GM21717 (cell line): ENCODE data around the gene NECTIN4.
"Not testable (repeated sequence)": the region's sequence is repeated elsewhere in the genome, so short reads cannot be mapped to it uniquely, and the experiment has no call there.

ENCODE experiments used
- ATAC-seq: cut with Tn5 transposase; IDR thresholded peaks from one replicate; pipeline ENCODE4 v1.9.1; 2021; ENCODE audit warnings: mild to moderate bottlenecking, moderate library complexity; ENCODE audit not compliant: unreplicated experiment

The NECTIN4 gene

GRCh38 chr1:161082996-161083747 lies 6.2 kb downstream of the NECTIN4 start:
- no peak for ATAC-seq

GRCh38 chr1:161082483-161082882 lies 6.9 kb downstream of the NECTIN4 start:
- no peak for ATAC-seq

- ATAC-seq, result no peak
These were observed 7.8 kb downstream of the NECTIN4 start for GRCh38 chr1:161081519-161081918.

GRCh38 chr1:161080441-161081405 lies 8.6 kb downstream of the NECTIN4 start:
- ATAC-seq, result no peak

DNA sequence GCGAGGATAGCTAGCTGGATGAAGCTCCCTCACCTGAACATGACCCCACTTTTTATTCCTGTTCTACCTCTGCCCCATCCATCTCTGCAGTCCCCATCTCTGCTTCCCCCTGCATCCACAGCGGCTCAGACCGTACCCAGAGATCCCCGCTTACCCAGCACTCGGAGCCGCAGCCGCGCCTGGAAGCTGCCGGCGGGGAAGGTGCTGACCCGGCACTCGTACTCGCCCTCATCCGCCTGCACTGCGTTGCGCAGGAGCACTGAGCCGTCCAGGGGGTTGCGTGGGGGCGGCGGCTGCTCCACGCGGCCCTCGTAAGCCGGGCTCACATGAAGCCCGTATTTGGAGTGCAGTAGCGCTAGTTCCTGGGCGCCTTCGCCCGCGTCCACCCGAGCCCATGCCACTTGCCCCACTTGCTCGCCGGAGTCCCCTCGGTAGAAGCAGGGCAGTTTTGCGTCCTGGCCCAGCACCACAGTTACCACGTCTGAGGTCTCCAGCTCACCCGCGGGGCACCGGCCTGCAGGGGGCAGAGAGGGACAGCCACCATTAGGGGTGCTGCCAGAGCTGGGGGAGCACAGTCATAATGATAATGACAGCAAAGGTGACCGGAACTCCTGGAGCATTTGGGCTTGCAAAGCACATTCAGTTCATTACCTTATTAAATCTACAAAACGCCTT lies 9.8 kb downstream of the NECTIN4 start:
- ATAC-seq, result no peak

DNA sequence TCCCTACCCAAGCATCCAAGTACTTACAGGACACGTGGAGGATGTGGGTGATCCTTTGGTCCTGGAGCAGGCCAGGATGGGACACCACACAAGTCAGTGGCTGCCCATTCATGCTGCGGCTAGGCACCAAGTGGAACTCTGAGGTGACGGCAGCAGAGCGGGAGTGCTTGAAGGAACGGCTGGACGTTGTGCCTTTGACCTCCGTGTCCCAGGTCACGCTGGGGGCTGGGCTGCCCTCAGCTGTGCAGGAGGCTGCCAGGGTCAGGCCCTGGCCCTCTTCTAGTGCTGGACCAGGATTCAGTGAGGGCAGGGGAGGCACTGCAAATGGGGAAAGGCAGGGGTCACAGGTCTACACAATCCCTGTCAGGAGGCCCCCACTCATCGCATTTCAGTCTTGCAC lies 11.9 kb downstream of the NECTIN4 start:
- no peak for ATAC-seq

GRCh38 chr1:161076410-161076809 lies 12.9 kb downstream of the NECTIN4 start:
- ATAC-seq, result no peak

DNA sequence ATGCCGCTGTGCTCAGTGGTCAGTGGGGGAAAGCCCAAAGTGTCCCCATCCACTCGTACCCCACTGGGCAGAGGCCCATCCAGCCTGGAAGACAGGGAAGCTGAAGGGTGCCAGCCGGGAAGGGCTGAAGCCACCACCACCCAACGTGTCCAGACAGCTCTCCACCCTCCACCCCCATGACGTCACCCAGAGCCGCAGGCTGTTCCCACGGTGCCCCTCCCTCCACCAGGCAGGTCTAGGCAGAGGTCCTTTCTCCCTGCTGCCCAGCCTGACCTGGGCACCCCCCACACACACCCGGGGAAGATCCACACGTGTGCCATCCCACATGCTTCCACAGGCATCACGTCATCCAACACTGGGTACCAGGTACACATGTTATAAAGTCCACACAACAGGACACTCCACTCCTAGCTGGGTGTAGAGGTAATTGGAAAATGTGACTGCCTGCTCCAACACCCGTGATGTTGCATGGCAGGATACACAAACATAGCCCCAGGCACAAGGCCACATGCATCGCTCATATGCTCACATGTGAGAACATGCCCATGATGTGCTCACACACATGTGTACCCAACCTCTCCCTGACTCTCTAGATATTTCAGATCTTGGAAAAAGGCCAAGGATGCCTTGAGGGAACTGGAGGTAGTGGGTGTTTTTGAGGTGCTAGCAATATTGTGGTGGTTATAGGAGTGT lies 14.5 kb downstream of the NECTIN4 start:
- ATAC-seq, result no peak

DNA sequence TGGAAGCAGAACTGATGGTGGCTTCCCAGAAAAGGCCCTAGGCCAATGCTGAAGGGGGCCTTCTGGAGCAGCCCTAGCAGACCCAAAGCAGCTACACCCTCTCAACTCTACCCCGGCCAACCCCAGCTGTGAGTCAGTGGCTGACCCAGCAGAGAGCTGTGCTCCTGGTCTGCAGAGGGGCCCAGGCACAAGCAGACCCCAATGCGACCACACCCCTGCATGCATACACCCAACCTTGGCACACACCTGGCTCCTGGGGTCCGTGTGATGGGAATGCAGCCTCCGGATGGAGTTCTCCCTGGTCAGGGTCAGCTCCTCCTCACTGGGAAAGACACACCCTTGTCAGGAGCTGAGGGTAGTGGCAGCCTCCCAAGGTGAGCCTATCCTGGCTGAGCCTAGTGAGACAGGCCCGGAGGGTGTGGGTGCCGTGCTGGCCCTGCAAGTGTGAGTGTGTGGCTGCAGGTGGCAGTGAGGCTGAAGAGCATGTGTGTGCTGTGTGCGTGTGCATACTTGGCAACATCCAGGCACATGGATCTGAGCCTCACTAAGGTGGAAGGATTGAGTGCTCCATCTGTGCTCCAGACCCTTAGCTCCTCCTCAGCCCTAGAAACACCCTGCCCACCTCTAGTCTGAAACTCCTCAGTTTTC lies 15.8 kb downstream of the NECTIN4 start:
- ATAC-seq, result no peak

DNA sequence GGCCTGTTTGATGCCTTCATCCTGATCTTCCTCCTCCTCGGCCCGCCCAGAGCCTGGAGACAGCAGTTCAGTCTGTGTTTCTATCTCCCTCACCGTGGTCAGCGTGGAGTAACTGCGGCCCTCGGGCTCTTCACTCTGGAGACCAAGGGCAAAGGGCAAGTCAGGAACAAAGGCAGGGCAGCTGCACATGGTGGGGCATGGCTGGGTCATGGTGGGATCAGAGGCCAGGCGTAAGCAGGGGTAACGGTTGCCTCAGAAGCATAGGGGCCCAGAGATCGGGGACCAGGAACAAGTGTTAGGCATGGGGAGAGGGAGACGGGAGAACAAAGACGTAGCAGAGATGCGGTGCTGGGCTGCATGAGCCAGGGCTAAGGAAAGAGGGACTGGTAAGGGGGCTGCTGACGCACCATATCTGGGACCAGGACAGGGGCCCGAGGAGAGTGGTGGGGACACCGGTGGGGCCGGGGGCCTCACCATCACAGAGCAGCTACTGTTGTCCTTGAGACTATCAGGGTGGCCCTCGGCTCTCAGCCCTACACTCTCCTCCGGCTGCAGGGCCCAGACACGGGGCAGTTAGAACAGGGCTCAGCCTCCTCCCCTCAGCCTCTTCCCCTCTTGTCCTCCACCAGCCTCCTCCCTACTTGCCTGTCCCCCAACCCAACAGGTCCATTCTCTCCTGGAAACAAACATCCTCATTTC lies 16.5 kb downstream of the NECTIN4 start:
- no peak for ATAC-seq

- ATAC-seq, result no peak
These were observed 17.4 kb downstream of the NECTIN4 start for GRCh38 chr1:161071886-161072371.

DNA sequence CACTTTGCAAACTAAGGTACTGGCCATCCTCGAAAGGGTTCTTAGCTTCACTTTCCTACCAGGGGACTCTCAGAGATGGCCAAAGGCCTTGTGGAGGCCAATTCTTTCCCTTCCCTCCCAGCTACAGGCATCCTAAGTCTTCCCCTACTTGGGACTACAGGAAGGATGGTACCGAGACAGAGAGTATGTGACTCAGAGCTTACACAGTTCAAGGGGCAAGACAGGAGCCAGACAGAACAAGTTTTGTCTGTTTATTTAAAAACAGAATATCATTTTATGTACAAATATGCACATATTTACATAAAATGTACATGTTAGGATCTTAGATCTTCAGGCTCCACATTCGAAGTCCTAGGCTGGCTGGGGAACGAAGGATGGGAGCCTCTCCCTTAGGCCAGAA lies 18.6 kb downstream of the NECTIN4 start:
- ATAC-seq, result no peak

- peak; percentile 85 for ATAC-seq
These were observed 19.6 kb downstream of the NECTIN4 start, which contains the start of gene ARHGAP30 for GRCh38 chr1:161069731-161070270. TSS of gene ARHGAP30 (minus strand) at chr1:161069891. CDS start at chr1:161069624, 267 bp downstream.

DNA sequence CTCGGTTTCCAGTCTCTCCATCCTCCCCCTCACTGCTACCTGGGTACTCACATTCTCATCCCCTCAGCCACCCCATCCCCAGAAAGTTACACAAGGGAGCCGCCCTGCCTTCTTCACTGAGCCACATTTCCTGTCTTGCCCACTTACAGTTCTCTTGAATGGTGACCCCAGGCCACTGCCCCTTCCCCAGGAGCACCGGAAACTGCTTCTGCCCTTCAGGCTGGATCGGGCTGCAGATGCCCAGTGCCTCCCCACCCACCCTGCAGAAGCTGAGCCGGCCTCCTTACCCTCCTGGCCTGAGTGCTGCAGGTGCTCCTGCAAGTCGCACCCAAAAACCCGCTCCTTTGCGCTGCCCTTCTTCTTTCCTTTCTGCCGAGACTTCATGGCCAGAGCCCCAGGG lies 20.1 kb downstream of the NECTIN4 start:
- no peak for ATAC-seq

DNA sequence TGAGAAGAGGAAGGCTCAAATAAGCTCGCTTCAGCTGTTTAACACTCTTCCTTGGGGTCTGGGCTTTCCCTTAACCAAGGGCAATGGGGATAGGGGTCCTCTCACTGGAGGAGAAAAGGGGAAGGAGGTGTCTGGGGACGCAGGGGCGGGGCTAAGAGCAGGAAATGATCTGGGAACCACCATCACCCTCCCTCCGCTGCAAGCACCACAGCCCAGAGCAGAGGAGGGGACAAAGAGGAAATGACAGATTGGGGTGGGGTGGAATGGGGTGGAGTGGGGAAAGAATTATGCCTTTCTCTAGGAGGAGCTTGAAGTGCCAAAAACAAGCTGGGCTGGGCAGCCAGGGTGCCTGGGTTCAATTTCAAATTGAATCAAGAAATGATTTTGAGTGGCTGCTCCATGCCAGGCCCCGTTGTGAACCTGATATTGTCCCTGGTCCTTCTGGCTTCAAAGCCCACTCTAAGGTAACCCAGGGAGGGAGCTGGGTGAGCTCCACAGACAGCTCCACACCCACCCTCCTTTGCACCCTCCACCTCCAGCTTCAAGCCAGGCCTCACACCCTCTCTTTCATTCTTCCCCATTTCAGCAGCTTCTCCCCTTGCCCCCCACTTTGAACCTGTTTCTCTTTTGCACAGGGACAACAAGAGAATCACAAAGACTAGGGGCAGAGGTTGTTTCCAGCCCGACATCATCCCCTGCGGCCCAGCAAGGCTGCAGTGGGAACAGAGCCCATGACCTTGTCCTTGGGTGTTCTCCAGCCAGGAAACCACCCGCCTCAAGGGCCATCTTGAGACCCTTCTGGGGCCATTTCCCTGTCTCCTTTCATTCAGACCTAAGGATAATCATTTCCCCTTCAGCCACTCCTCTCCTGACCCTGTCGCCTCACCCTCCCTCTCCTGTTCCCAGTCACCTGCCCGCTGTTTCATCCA lies 20.8 kb downstream of the NECTIN4 start:
- ATAC-seq, result peak; percentile 60

- ATAC-seq, result no peak
These were observed 22.7 kb downstream of the NECTIN4 start for GRCh38 chr1:161066694-161067093.

GRCh38 chr1:161065681-161066080 lies 23.7 kb downstream of the NECTIN4 start:
- not testable (repeated sequence) for ATAC-seq

DNA sequence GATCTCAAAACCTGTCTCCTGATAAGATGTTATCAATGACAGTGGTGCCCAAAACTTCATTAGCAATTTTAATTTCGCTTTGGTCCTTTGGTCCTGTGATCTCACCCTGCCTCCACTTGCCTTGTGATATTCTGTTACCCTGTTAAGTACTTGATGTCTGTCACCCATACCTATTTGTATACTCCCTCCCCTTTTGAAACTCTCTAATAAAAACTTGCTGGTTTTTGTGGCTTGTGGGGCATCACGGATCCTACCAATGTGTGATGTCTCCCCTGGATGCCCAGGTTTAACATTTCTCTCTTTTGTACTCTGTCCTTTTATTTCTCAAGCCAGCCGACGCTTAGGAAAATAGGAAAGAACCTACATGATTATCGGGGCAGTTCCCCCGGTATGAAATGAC lies 25.4 kb downstream of the NECTIN4 start:
- not testable (repeated sequence) for ATAC-seq
